ENCODE results near the gene GALM. TPM values are rescaled to one million over a fixed set of nuclear protein-coding genes. Genes with fewer than 3 reads are reported as not detected.

The GALM gene
- total and polyA plus RNA-seq, 2 of the 8 experiments (the other 6 are each of a cell fraction or from before 2014, with no cell fraction given) = 9.9 to 13.1 TPM

GRCh38 chr2:38702413-38702812 lies 36.5 kb downstream of the GALM start:
- Histone ChIP-seq H4K5ac (ENCODE audit: insufficient read length, low read depth, low read length) (no peak overlapping the region), H2BK120ac (replicated peaks; ENCODE audit: low read depth, low read length) (no peak overlapping the region), H3K23ac (ENCODE audit: insufficient read length) (no peak overlapping the region), H2BK12ac (ENCODE audit: low read depth, low read length) (no peak overlapping the region), H3K4me2 (ENCODE audit: insufficient read depth in 1 of 2, low read depth in 2 of 2, low read length in 2 of 2) (no peak overlapping the region), H3K23me2 (ENCODE audit: low read depth, low read length) (no peaks in the 10 kb centered on the region), H2BK5ac (ENCODE audit: low read depth, low read length) (no peak overlapping the region), H4K20me1 (replicated peaks in 1 of 2; ENCODE audit: control insufficient read depth in 1 of 2, insufficient read depth in 2 of 2, low read length in 2 of 2) (no peaks in the 10 kb centered on the region), H2AFZ (ENCODE audit: low read length) (no peak overlapping the region), H3K36me3 (ENCODE audit: control insufficient read depth in 2 of 4, insufficient read depth in 4 of 4, low read length in 3 of 4) (no peaks in the 10 kb centered on the region), H3K9me3 (ENCODE audit: insufficient read depth in 2 of 2, low read depth in 1 of 2, low read length in 1 of 2) (no peaks in the 10 kb centered on the region), H3K56ac (replicated peaks; ENCODE audit: insufficient read length, low read depth, low read length) (no peak overlapping the region), H3K27me3 (replicated peaks in 1 of 4; ENCODE audit: control insufficient read depth in 3 of 4, extremely low read depth in 1 of 4, insufficient read depth in 3 of 4, low read length in 3 of 4) (no peaks in the 10 kb centered on the region), H3K79me1 (ENCODE audit: low read depth, low read length) (no peaks in the 10 kb centered on the region), H4K91ac (replicated peaks; ENCODE audit: insufficient read length, low read length) (no peak overlapping the region), H4K8ac (ENCODE audit: extremely low read depth, insufficient read depth, low read length) (no peak overlapping the region), H3K4me1 (replicated peaks in 1 of 4; ENCODE audit: control insufficient read depth in 3 of 4, insufficient read depth in 4 of 4, low read length in 3 of 4) (no peaks in the 10 kb centered on the region), H3K79me2 (ENCODE audit: control insufficient read depth in 1 of 2, insufficient read depth in 2 of 2, low read length in 2 of 2) (no peaks in the 10 kb centered on the region), H2AK5ac (ENCODE audit: low read depth, low read length) (no peak overlapping the region), H2BK15ac (ENCODE audit: low read length) (no peak overlapping the region), H3K14ac (ENCODE audit: insufficient read length) (no peak overlapping the region), H3K18ac (ENCODE audit: extremely low read depth, low read length) (no peak overlapping the region), H3K9ac (replicated peaks in 1 of 4; ENCODE audit: extremely low read depth in 1 of 4, low read depth in 3 of 4, low read length in 3 of 4) (no peak overlapping the region), H2BK20ac (ENCODE audit: low read length) (no peak overlapping the region), H3K4ac (replicated peaks; ENCODE audit: insufficient read length, low read depth, low read length) (no peak overlapping the region), H3K27ac (ENCODE audit: low read depth, low read length) (no peak overlapping the region), H3K4me3 (ENCODE audit: extremely low read depth in 1 of 4, insufficient read depth in 2 of 4, low read depth in 3 of 4, low read length in 4 of 4) (no peak overlapping the region)
- no peak for DNase-seq (ENCODE audit: low read depth in 1 of 2, low spot score in 2 of 2)
- ChIA-PET CTCF (ENCODE audit: partially characterized antibody) (interaction anchor here (0.6 to 1.2 kb wide), 2 partner anchors 14 to 97 kb away, joined by 5 read pairs; no protein-coding TSS in a partner anchor), POLR2A (ENCODE audit: partially characterized antibody) (no interaction called here)
- FAIRE-seq = no peak
- 85% methylated on average over 1 of the region's 1 CpG; no CpG with 5 or more reads in 1 of the 2 experiments for WGBS, 2 experiments (ENCODE audit: extremely low coverage in 1 of 2, insufficient coverage in 1 of 2, insufficient read length in 1 of 2, insufficient replicate concordance in 2 of 2, low coverage in 1 of 2, low lambda C conversion rate in 2 of 2, missing lambda C conversion rate in 1 of 2)
- TF ChIP-seq EP300 (IDR thresholded peaks at IDR 0.05; ENCODE audit: borderline replicate concordance in 1 of 2, low read depth in 2 of 2, low read length in 2 of 2) (no peak), CHD1 (IDR thresholded peaks at IDR 0.05; ENCODE audit: low read depth, low read length) (no peak), JUND (IDR thresholded peaks at IDR 0.05; ENCODE audit: low read length) (no peak), ZNF274 (IDR thresholded peaks at IDR 0.05; ENCODE audit: borderline replicate concordance, extremely low read depth, low read length) (no peak), SIN3A (conservative IDR thresholded peaks at IDR 0.05 in 1 of 2, IDR thresholded peaks at IDR 0.05 in 1 of 2; ENCODE audit: low read depth in 1 of 2, low read length in 2 of 2) (no peak), TCF12 (IDR thresholded peaks at IDR 0.05; ENCODE audit: low read depth, low read length) (no peak), NRF1 (IDR thresholded peaks at IDR 0.05; ENCODE audit: low read depth, low read length) (no peak), SP2 (IDR thresholded peaks at IDR 0.05; ENCODE audit: low read length) (no peak), POLR2A (IDR thresholded peaks at IDR 0.05; ENCODE audit: control extremely low read depth in 1 of 2, low read depth in 2 of 2, low read length in 2 of 2) (no peak), SIX5 (IDR thresholded peaks at IDR 0.05; ENCODE audit: low read depth, low read length) (no peak), HDAC2 (IDR thresholded peaks at IDR 0.05; ENCODE audit: borderline replicate concordance in 1 of 2, low read depth in 2 of 2, low read length in 2 of 2) (no peak)
- TF ChIP-seq, protein P1, sequence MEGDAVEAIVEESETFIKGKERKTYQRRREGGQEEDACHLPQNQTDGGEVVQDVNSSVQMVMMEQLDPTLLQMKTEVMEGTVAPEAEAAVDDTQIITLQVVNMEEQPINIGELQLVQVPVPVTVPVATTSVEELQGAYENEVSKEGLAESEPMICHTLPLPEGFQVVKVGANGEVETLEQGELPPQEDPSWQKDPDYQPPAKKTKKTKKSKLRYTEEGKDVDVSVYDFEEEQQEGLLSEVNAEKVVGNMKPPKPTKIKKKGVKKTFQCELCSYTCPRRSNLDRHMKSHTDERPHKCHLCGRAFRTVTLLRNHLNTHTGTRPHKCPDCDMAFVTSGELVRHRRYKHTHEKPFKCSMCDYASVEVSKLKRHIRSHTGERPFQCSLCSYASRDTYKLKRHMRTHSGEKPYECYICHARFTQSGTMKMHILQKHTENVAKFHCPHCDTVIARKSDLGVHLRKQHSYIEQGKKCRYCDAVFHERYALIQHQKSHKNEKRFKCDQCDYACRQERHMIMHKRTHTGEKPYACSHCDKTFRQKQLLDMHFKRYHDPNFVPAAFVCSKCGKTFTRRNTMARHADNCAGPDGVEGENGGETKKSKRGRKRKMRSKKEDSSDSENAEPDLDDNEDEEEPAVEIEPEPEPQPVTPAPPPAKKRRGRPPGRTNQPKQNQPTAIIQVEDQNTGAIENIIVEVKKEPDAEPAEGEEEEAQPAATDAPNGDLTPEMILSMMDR (IDR thresholded peaks at IDR 0.05; ENCODE audit: control extremely low read depth in 1 of 3, insufficient read depth in 1 of 3, low read depth in 1 of 3, low read length in 3 of 3) = no peak
